Endothelial cell of umbilical vein (primary cell): ENCODE data around the gene TSPAN31. TPM values are rescaled to one million over a fixed set of nuclear protein-coding genes. Genes with fewer than 3 reads are reported as not detected.

Source experiments
- BruUV-seq: library from RNA; stranded (reverse); fragments of 400-500 nt; replicated peaks from 2 replicates; lab custom pipeline; 2021; lab: Mats Ljungman, UMichigan
- CTCF ChIA-PET: fragments of 300-600, 350-600 bp; sonication (Branson Sonifier 250); formaldehyde crosslinking; loops from one replicate; lab custom pipeline; 2021; ENCODE audit warnings: antibody characterized with exemption, inconsistent platforms; lab: Charles Lee
- POLR2A ChIA-PET: fragments of 300-600, 350-600 bp; sonication (Branson Sonifier 250); formaldehyde crosslinking; loops from one replicate; lab custom pipeline; 2021; ENCODE audit warnings: antibody characterized with exemption, inconsistent platforms; lab: Charles Lee
- DNase-seq: peaks from one replicate; pipeline ENCODE4 v3.0.0-alpha.2; 2011; ENCODE audit warnings: low read depth, low spot score
- FAIRE-seq: peaks from 2 replicates; lab custom pipeline; 2011; peaks lifted over from hg19 to GRCh38; lab: Jason Lieb, UNC
- H2AFZ ChIP-seq: 2 replicates; pipeline ENCODE4 v1.6.0; 2012; ENCODE audit warnings: low read depth, low read length, control low read depth, inconsistent platforms
- H3K27ac ChIP-seq: 2 replicates; pipeline ENCODE4 v1.5.1; 2011; ENCODE audit warnings: low read depth, mild to moderate bottlenecking, control low read depth, low read length, moderate library complexity; ENCODE audit not compliant: insufficient read depth
- H3K27me3 ChIP-seq, 2 experiments: 2 replicates each; pipeline versions ENCODE4 v1.6.0 to v1.6.1; 2011; ENCODE audit warnings: low read length in 2 of 2, mixed read lengths in 1 of 2; ENCODE audit not compliant: control insufficient read depth in 2 of 2, insufficient read depth in 2 of 2
- H3K36me3 ChIP-seq, 2 experiments: 2 replicates in 1 of 2; 3 replicates in 1 of 2; pipeline ENCODE4 v1.5.1; 2011; ENCODE audit warnings: low read length in 2 of 2, mild to moderate bottlenecking in 1 of 2, moderate library complexity in 1 of 2; ENCODE audit not compliant: control insufficient read depth in 2 of 2, insufficient read depth in 2 of 2; ENCODE audit errors: extremely low read depth in 1 of 2
- H3K4me1 ChIP-seq: 3 replicates; pipeline ENCODE4 v1.5.1; 2011; ENCODE audit warnings: mild to moderate bottlenecking, low read length; ENCODE audit not compliant: control insufficient read depth, insufficient read depth; ENCODE audit errors: extremely low read depth
- H3K4me2 ChIP-seq: 2 replicates; pipeline ENCODE4 v1.6.1; 2011; ENCODE audit warnings: low read length, control low read depth, mixed read lengths; ENCODE audit not compliant: insufficient read depth
- H3K4me3 ChIP-seq, 3 experiments: fragments of 200-600 bp in 1 of 3; sonication (generic), shearing (Covaris generic) in 1 of 3; replicated peaks in 1 of 3; 2 replicates each; pipeline ENCODE4 v1.5.1; 2011 to 2016; ENCODE audit warnings: control low read depth in 3 of 3, low read length in 3 of 3, mild to moderate bottlenecking in 2 of 3, inconsistent platforms in 1 of 3, low read depth in 1 of 3, moderate library complexity in 1 of 3; ENCODE audit not compliant: insufficient read depth in 1 of 3
- H3K79me2 ChIP-seq: 2 replicates; pipeline ENCODE4 v1.6.0; 2012; ENCODE audit warnings: low read length, inconsistent platforms; ENCODE audit not compliant: control insufficient read depth, insufficient read depth
- H3K9ac ChIP-seq: replicated peaks from 2 replicates; pipeline ENCODE3; 2011; ENCODE audit warnings: low read length, control low read depth; ENCODE audit not compliant: insufficient read depth; ENCODE audit errors: extremely low read depth
- H3K9me1 ChIP-seq: replicated peaks from 3 replicates; pipeline ENCODE4 v1.6.0; 2011; ENCODE audit warnings: mild to moderate bottlenecking, low read length; ENCODE audit not compliant: control insufficient read depth, insufficient read depth; ENCODE audit errors: extremely low read depth
- H3K9me3 ChIP-seq: replicated peaks from 2 replicates; pipeline ENCODE4 v1.5.1; 2012; ENCODE audit warnings: low read length, inconsistent platforms; ENCODE audit not compliant: control insufficient read depth, insufficient read depth
- H4K20me1 ChIP-seq: replicated peaks from 2 replicates; pipeline ENCODE3; 2011; ENCODE audit warnings: mild to moderate bottlenecking, low read length; ENCODE audit not compliant: control insufficient read depth, insufficient read depth; ENCODE audit errors: extremely low read depth
- CTCF ChIP-seq, 2 donors: IDR thresholded peaks; 1 replicate in 1 of 2; 2 replicates in 1 of 2; pipeline ENCODE4 v1.5.1; 2011; ENCODE audit warnings: low read length in 2 of 2, mild to moderate bottlenecking in 2 of 2, moderate library complexity in 2 of 2, control low read depth in 1 of 2, inconsistent platforms in 1 of 2, low read depth in 1 of 2; ENCODE audit not compliant: insufficient read depth in 1 of 2; ENCODE audit errors: extremely low read depth in 1 of 2
- EZH2 ChIP-seq: IDR thresholded peaks from 2 replicates; pipeline ENCODE4 v1.6.1; 2012; ENCODE audit warnings: borderline replicate concordance, low read depth, mild to moderate bottlenecking, moderate library complexity, low read length, inconsistent platforms; ENCODE audit not compliant: severe bottlenecking
- FOS ChIP-seq: IDR thresholded peaks from 2 replicates; pipeline ENCODE4 v1.6.1; 2011; ENCODE audit warnings: mild to moderate bottlenecking, low read length, moderate library complexity, borderline replicate concordance; ENCODE audit not compliant: insufficient read depth
- GATA2 ChIP-seq: IDR thresholded peaks from 2 replicates; pipeline ENCODE4 v1.7.0; 2011; ENCODE audit warnings: low read depth, mild to moderate bottlenecking, moderate library complexity, mixed read lengths, low read length; ENCODE audit not compliant: insufficient read length, insufficient read depth
- JUN ChIP-seq: IDR thresholded peaks from 2 replicates; pipeline ENCODE4 v1.6.1; 2011; ENCODE audit warnings: borderline replicate concordance, low read depth; ENCODE audit not compliant: insufficient read length, insufficient read depth
- MAX ChIP-seq: IDR thresholded peaks from 2 replicates; pipeline ENCODE4 v1.6.1; 2011; ENCODE audit not compliant: insufficient read depth, insufficient read length
- MYC ChIP-seq: IDR thresholded peaks from one replicate; pipeline ENCODE4 v1.6.1; 2011; ENCODE audit warnings: mild to moderate bottlenecking, low read depth, low read length
- POLR2A ChIP-seq: IDR thresholded peaks from 2 replicates; pipeline ENCODE4 v1.6.1; 2012; ENCODE audit warnings: low read depth, mild to moderate bottlenecking, control low read depth, low read length
- POLR2AphosphoS5 ChIP-seq: IDR thresholded peaks from 2 replicates; pipeline ENCODE4 v1.6.1; 2012; ENCODE audit warnings: low read depth, mild to moderate bottlenecking, control low read depth, low read length, moderate library complexity; ENCODE audit not compliant: insufficient read depth
- dilution Hi-C: fragments of 300-500 bp; cut with MboI; formaldehyde crosslinking; loops from one replicate; pipeline ENCODE4 v1.15.0; 2019; ENCODE audit warnings: low sequenced_read_pairs; ENCODE audit not compliant: extremely low pct_ligation_motif_present
- intact Hi-C: fragments of 100-400 bp; cut with micrococcal nuclease; formaldehyde crosslinking; loops from one replicate; pipeline ENCODE4 v1.10.0; 2022
- polyA plus RNA-seq, 4 experiments: library from polyadenylated mRNA; depleted of rRNA in 3 of 4; stranded (reverse) in 3 of 4; unstranded in 1 of 4; fragments of >200 nt; gene quantifications; 2 replicates each; pipeline versions ENCODE4 v1.2.1 to v1.2.3, GENCODE V29; 2011 to 2012; ENCODE audit warnings: missing spikeins in 1 of 4
- total RNA-seq: library from RNA; stranded (reverse); gene quantifications from 2 replicates; pipeline ENCODE4 v1.2.3, GENCODE V29; 2021

The TSPAN31 gene
- total and polyA plus RNA-seq, 2 donors (not counting 3 experiments of a cell fraction or from before 2014, with no cell fraction given): 15.0 to 43.9 TPM

GRCh38 chr12:57782608-57783465 is 38.0 kb downstream of the TSPAN31 start, which contains the start of gene TSFM:
TSS of gene TSFM (plus strand) at chr12:57782787. CDS start at chr12:57782802, 15 bp downstream.
- peak; percentile 93 for DNase-seq
- TF ChIP-seq FOS (no peak), MAX (no peak), MYC (peak; percentile 51), POLR2AphosphoS5 (peak; percentile 95), JUN (no peak), POLR2A (peak; percentile 82), GATA2 (peak; percentile 20), EZH2 (no peak), CTCF (IDR thresholded peaks at IDR 0.05; ENCODE audit: extremely low read depth in 1 of 2, insufficient read depth in 1 of 2, low read depth in 1 of 2, low read length in 2 of 2) (peak; percentile 91)
- Histone ChIP-seq H3K4me2 (peak within 1 kb of the TSS; percentile 70), H3K9me3 (no peaks in the 10 kb centered on the region), H2AFZ (peak within 1 kb of the TSS; percentile 3), H3K27me3 (no peaks in the 10 kb centered on the region), H3K9ac (peak within 1 kb of the TSS; percentile 59), H3K79me2 (peaks cover 14% of the 10 kb centered on the region), H3K36me3 (peaks cover 8 to 10% of the 10 kb centered on the region in 2 experiments), H3K27ac (peak within 1 kb of the TSS; percentile 1), H3K9me1 (no peaks in the 10 kb centered on the region), H3K4me3 (peak within 1 kb of the TSS; percentile 40 to 63 (median 52)), H3K4me1 (peaks cover 7% of the 10 kb centered on the region), H4K20me1 (no peaks in the 10 kb centered on the region)
- ChIA-PET CTCF (interaction anchor here (0.7 to 3.2 kb wide), 20 partner anchors 8 to 200 kb away, joined by 3 to 15 read pairs (median 4); partner anchors contain the start of genes CYP27B1, EEF1AKMT3 and METTL1), POLR2A (interaction anchor here (1.0 kb wide), 1 partner anchor 11 kb away, joined by 4 read pairs; the partner anchor contains the start of genes EEF1AKMT3 and METTL1)
- BruUV-seq: TSS peak; percentile 44
- intact Hi-C loops: loop anchor here (1.0 to 2.0 kb wide), 4 partner anchors 11 to 122 kb away; partner anchors contain the start of genes EEF1AKMT3 and METTL1
- peak; percentile 66 for FAIRE-seq
- dilution Hi-C loops: no loop called here
